OCI-LY7 (cell line): ENCODE data around the gene SLC22A1. TPM values are rescaled to one million over a fixed set of nuclear protein-coding genes. Genes with fewer than 3 reads are reported as not detected.

Experiments used
- small RNA-seq: library from RNA; depleted of rRNA; stranded (forward); fragments of <200 nt; gene quantifications from one replicate; pipeline ENCODE3, GENCODE V24; 2014
- total RNA-seq, 2 experiments: library from RNA; depleted of rRNA in 1 of 2; stranded (reverse); fragments of >200 nt in 1 of 2; shearing (Covaris generic) in 1 of 2; gene quantifications; 2 replicates each; pipeline ENCODE4 v1.2.3, GENCODE V29; 2014 to 2022

SLC22A1 gene
- total RNA-seq, 2 experiments from 2014 or later: not detected

Small RNA genes within 50 kb of the gene (small RNA-seq; reads per million reads assigned to genes)
- gene AL645733.1: not detected

Other genes starting within 250 kb of the SLC22A1 start
- under 0.01 TPM in 1 of 2 replicates, not detected in the other for gene MAS1, start 230.8 kb upstream of the SLC22A1 start, total RNA-seq (2014; rRNA removed; shearing (Covaris generic))
- gene MAS1, start 230.8 kb upstream of the SLC22A1 start, total RNA-seq (2022): not detected in 2 replicates
- 17.9 and 19.3 TPM in 2 replicates for gene IGF2R, start 152.7 kb upstream of the SLC22A1 start, total RNA-seq (2014; rRNA removed; shearing (Covaris generic))
- 33.8 and 37.6 TPM in 2 replicates for gene IGF2R, start 152.7 kb upstream of the SLC22A1 start, total RNA-seq (2022)
- not detected in 2 replicates for gene SLC22A2, start 137.0 kb downstream of the SLC22A1 start, total RNA-seq (2014; rRNA removed; shearing (Covaris generic))
- not detected in 2 replicates for gene SLC22A2, start 137.0 kb downstream of the SLC22A1 start, total RNA-seq (2022)
- gene SLC22A3, start 226.6 kb downstream of the SLC22A1 start, total RNA-seq (2014; rRNA removed; shearing (Covaris generic)): not detected in 2 replicates
- not detected in 2 replicates for gene SLC22A3, start 226.6 kb downstream of the SLC22A1 start, total RNA-seq (2022)